Measurements from ENCODE around the gene RSPO4. TPM values are rescaled to one million over a fixed set of nuclear protein-coding genes. Genes with fewer than 3 reads are reported as not detected.

RSPO4 gene
- total RNA-seq, 1 donor from 2014 or later, result 1.4 TPM

DNA sequence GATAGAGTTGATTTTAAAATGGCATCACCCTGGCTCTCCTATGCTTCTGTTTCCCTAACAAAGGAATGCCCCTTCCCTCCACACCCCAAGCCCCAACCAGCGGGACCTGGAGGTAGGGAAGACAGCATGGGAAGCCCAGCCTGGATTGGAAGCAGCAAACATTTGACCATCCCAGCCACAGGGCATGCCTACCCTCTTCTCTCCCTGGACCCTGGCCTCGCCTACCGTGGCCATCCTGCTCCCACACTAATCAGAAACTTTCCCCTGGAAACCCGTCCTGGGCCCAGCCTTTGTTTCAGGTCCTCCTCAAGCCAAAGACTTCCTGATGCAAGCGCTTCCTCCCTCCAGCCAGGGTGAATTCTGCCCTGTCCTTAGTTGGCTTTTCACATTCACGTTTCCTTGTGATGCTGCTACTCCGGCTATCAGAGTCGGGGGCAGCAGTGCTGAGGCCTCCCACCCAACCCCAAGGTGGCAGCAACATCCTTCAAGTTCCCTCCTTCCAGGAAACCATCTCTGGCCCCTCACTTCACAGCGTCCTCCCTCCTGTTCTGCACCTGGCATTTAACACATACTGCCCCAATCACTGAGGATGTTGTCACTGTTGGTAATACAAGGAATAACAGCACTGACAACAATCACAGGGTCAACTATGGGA, 67.8 kb downstream of the RSPO4 start:
- intact Hi-C loops (cut with DNase I), result no loop called here
- Histone ChIP-seq H3K4me3 (no peak overlapping the region), H3K27ac (no peak overlapping the region), H3K4me1 (no peaks in the 10 kb centered on the region), H3K36me3 (no peaks in the 10 kb centered on the region), H3K9me3 (peaks cover 6 to 8% of the 10 kb centered on the region in 2 donors), H3K27me3 (no peaks in the 10 kb centered on the region)
- no peak for DNase-seq (ENCODE audit: low spot score in 2 of 2)
- TF ChIP-seq, protein P1, sequence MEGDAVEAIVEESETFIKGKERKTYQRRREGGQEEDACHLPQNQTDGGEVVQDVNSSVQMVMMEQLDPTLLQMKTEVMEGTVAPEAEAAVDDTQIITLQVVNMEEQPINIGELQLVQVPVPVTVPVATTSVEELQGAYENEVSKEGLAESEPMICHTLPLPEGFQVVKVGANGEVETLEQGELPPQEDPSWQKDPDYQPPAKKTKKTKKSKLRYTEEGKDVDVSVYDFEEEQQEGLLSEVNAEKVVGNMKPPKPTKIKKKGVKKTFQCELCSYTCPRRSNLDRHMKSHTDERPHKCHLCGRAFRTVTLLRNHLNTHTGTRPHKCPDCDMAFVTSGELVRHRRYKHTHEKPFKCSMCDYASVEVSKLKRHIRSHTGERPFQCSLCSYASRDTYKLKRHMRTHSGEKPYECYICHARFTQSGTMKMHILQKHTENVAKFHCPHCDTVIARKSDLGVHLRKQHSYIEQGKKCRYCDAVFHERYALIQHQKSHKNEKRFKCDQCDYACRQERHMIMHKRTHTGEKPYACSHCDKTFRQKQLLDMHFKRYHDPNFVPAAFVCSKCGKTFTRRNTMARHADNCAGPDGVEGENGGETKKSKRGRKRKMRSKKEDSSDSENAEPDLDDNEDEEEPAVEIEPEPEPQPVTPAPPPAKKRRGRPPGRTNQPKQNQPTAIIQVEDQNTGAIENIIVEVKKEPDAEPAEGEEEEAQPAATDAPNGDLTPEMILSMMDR (IDR thresholded peaks at IDR 0.05), result no peak

GRCh38 chr20:933029-933428, 69.1 kb downstream of the RSPO4 start:
- TF ChIP-seq, protein P1 (IDR thresholded peaks at IDR 0.05), result no peak
- Histone ChIP-seq H3K9me3 (peaks cover 6 to 8% of the 10 kb centered on the region in 2 donors), H3K36me3 (no peaks in the 10 kb centered on the region), H3K4me1 (no peaks in the 10 kb centered on the region), H3K4me3 (no peak overlapping the region), H3K27ac (no peak overlapping the region), H3K27me3 (no peaks in the 10 kb centered on the region)
- intact Hi-C loops (cut with DNase I), result no loop called here
- no peak for DNase-seq (ENCODE audit: low spot score in 2 of 2)

GRCh38 chr20:931401-931800, 70.7 kb downstream of the RSPO4 start:
- DNase-seq (ENCODE audit: low spot score in 2 of 2), result no peak
- TF ChIP-seq, protein P1 (IDR thresholded peaks at IDR 0.05), result no peak
- Histone ChIP-seq H3K27ac (no peak overlapping the region), H3K4me3 (no peak overlapping the region), H3K9me3 (peaks cover 6 to 8% of the 10 kb centered on the region in 2 donors), H3K4me1 (no peaks in the 10 kb centered on the region), H3K27me3 (no peaks in the 10 kb centered on the region), H3K36me3 (no peaks in the 10 kb centered on the region)
- intact Hi-C loops (cut with DNase I), result no loop called here

DNA sequence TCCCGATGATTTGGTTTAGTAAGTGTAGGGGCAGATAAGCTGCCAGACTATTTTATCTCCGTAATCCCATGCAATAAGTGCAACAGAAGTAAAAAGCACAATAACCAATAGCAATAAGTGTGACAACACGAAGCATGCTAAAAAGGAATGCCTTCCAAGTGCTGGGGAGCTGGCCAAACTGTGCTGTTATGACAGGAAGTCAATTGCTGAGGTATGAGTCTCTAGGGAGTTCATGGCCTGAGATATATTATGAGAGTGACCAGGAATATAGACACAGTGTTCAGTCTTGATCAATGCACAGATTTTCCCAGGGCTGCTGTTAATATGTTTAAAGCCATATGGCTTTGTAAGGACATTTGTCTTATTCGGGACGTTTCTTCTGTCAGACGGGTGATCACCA, 75.4 kb downstream of the RSPO4 start:
- no peak overlapping the region for H3K27ac ChIP-seq
- no peaks in the 10 kb centered on the region for H3K36me3 ChIP-seq
- intact Hi-C loops (cut with DNase I), result no loop called here
- H3K9me3 ChIP-seq, result no peaks in the 10 kb centered on the region
- no peak for DNase-seq (ENCODE audit: low spot score in 2 of 2)
- H3K27me3 ChIP-seq, result no peaks in the 10 kb centered on the region
- no peak overlapping the region for H3K4me3 ChIP-seq
- TF ChIP-seq, protein P1 (IDR thresholded peaks at IDR 0.05), result no peak
- no peaks in the 10 kb centered on the region for H3K4me1 ChIP-seq

- TF ChIP-seq, protein P1 (IDR thresholded peaks at IDR 0.05), result no peak
- Histone ChIP-seq H3K4me1 (no peaks in the 10 kb centered on the region), H3K27me3 (no peaks in the 10 kb centered on the region), H3K4me3 (no peak overlapping the region), H3K27ac (no peak overlapping the region), H3K9me3 (no peaks in the 10 kb centered on the region), H3K36me3 (no peaks in the 10 kb centered on the region)
- intact Hi-C loops (cut with DNase I), result no loop called here
- DNase-seq (ENCODE audit: low spot score in 2 of 2), result no peak
Measured at GRCh38 chr20:925516-925915, 76.6 kb downstream of the RSPO4 start.

DNA sequence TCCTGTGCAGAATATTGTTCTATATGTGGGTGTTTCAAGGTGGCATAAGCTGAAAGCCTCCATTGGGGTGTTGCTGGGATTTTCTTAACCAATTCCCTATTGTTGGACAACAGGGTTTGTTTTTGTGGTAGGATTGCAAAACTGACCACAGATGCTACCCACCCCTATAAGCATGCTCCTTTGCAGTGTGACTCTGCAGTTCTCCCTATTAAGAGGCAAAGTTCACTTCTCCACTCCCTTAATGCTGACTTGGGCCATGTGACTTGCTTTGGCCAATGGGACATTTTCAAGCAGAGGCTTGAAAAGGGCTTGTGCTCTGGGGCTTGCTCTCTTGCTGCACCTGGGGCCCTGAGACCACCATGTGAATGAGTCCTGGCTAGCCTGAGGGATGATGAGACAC, 77.5 kb downstream of the RSPO4 start:
- Histone ChIP-seq H3K27me3 (no peaks in the 10 kb centered on the region), H3K4me1 (no peaks in the 10 kb centered on the region), H3K27ac (no peak overlapping the region), H3K9me3 (no peaks in the 10 kb centered on the region), H3K36me3 (no peaks in the 10 kb centered on the region), H3K4me3 (no peak overlapping the region)
- DNase-seq (ENCODE audit: low spot score in 2 of 2), result peak in 1 of 2 donors; percentile 22
- TF ChIP-seq, protein P1 (IDR thresholded peaks at IDR 0.05), result no peak
- intact Hi-C loops (cut with DNase I), result no loop called here
